Activated CD4-positive, alpha-beta T cell treated with anti-CD3 and anti-CD28 coated beads, Interleukin-2, amount 50 U/mL, for 16 hours (primary cell): Measurements from ENCODE around the gene D2HGDH.
"Not testable (repeated sequence)": the region's sequence is repeated elsewhere in the genome, so short reads cannot be mapped to it uniquely, and the experiment has no call there.

Experiments
- DNase-seq: peaks from one replicate; pipeline ENCODE4 v3.0.0-alpha.2; 2020

Gene D2HGDH

GRCh38 chr2:241726459-241726858 lies 8.0 kb upstream of the D2HGDH start:
- no peak for DNase-seq

- no peak for DNase-seq
Observed at GRCh38 chr2:241728000-241728399, 6.4 kb upstream of the D2HGDH start.

- DNase-seq: no peak
Observed at GRCh38 chr2:241728627-241729026, 5.8 kb upstream of the D2HGDH start.

- DNase-seq: peak; percentile 14
Observed at GRCh38 chr2:241729868-241730267, 4.6 kb upstream of the D2HGDH start.

GRCh38 chr2:241730671-241731293 lies 3.6 kb upstream of the D2HGDH start:
- peak; percentile 31 for DNase-seq

GRCh38 chr2:241732513-241733186 lies 1.8 kb upstream of the D2HGDH start:
- peak; percentile 81 for DNase-seq

GRCh38 chr2:241733391-241734207 lies 831 bp upstream of the D2HGDH start:
- DNase-seq: no peak

- no peak for DNase-seq
Observed at GRCh38 chr2:241734208-241734466, 293 bp upstream of the D2HGDH start.

GRCh38 chr2:241736111-241736510 lies 1.7 kb downstream of the D2HGDH start:
- no peak for DNase-seq

- no peak for DNase-seq
Observed at GRCh38 chr2:241738040-241738686, 3.7 kb downstream of the D2HGDH start.

- no peak for DNase-seq
Observed at GRCh38 chr2:241739177-241739576, 4.7 kb downstream of the D2HGDH start.

- peak; percentile 52 for DNase-seq
Observed at GRCh38 chr2:241739651-241740050, 5.2 kb downstream of the D2HGDH start.

GRCh38 chr2:241741016-241741415 lies 6.6 kb downstream of the D2HGDH start:
- DNase-seq: peak; percentile 76

- DNase-seq: no peak
Observed at GRCh38 chr2:241742320-241742939, 8.0 kb downstream of the D2HGDH start.

GRCh38 chr2:241743008-241743407 lies 8.6 kb downstream of the D2HGDH start:
- not testable (repeated sequence) for DNase-seq

- DNase-seq: no peak
Observed at GRCh38 chr2:241743620-241744019, 9.2 kb downstream of the D2HGDH start.

GRCh38 chr2:241744028-241744754 lies 9.8 kb downstream of the D2HGDH start:
- no peak for DNase-seq

- DNase-seq: no peak
Observed at GRCh38 chr2:241745276-241745675, 10.8 kb downstream of the D2HGDH start.

- no peak for DNase-seq
Observed at GRCh38 chr2:241746084-241746483, 11.7 kb downstream of the D2HGDH start.

- DNase-seq: no peak
Observed at GRCh38 chr2:241748468-241749256, 14.2 kb downstream of the D2HGDH start.

GRCh38 chr2:241750076-241750840 lies 15.8 kb downstream of the D2HGDH start:
- no peak for DNase-seq
